HEK293 (cell line): Measurements from ENCODE around the gene PEX5L.

Source experiments
- CTCF ChIA-PET: fragments of 350-600 bp; formaldehyde crosslinking; extraction: SDS; loops from one replicate; lab custom pipeline; 2021; ENCODE audit warnings: antibody characterized with exemption; lab: Yijun Ruan, JAX
- POLR2A ChIA-PET: fragments of 300-600 bp; formaldehyde crosslinking; extraction: SDS; loops from one replicate; lab custom pipeline; 2020; ENCODE audit warnings: antibody characterized with exemption, inconsistent platforms; lab: Yijun Ruan, JAX
- H3K27ac ChIP-seq: fragments of 200-500 bp; sonication (Bioruptor generic); 2 replicates; pipeline ENCODE4 v1.5.1; 2014; ENCODE audit warnings: low read depth, low read length, control low read depth, inconsistent platforms; ENCODE audit errors: extremely low read depth
- H3K36me3 ChIP-seq, 2 experiments: fragments of 200-500 bp in 1 of 2; sonication (Bioruptor generic) in 1 of 2; 1 replicate in 1 of 2; 2 replicates in 1 of 2; pipeline ENCODE4 v1.5.1; 2014 to 2017; ENCODE audit warnings: inconsistent platforms in 2 of 2, low read length in 2 of 2; ENCODE audit not compliant: control insufficient read depth in 2 of 2, insufficient read depth in 1 of 2
- H3K4me1 ChIP-seq: fragments of 200-500 bp; sonication (Bioruptor generic); 2 replicates; pipeline ENCODE4 v1.5.1; 2014; ENCODE audit warnings: mild to moderate bottlenecking, low read length, inconsistent platforms; ENCODE audit not compliant: control insufficient read depth, insufficient read depth
- H3K4me3 ChIP-seq: 2 replicates; pipeline ENCODE4 v1.5.1; 2011; ENCODE audit warnings: low read depth, mild to moderate bottlenecking, control low read depth, low read length, moderate library complexity
- H3K9me3 ChIP-seq: fragments of 200-500 bp; sonication (Bioruptor generic); 2 replicates; pipeline ENCODE4 v1.5.1; 2014; ENCODE audit warnings: low read depth, low read length, inconsistent platforms; ENCODE audit not compliant: control insufficient read depth, insufficient read depth
- HOXA7 ChIP-seq: sonication (generic); formaldehyde crosslinking; IDR thresholded peaks from 2 replicates; pipeline ENCODE4 v1.8.1; 2022; ENCODE audit warnings: missing genetic modification reagents, borderline replicate concordance
- MYNN ChIP-seq: fragments of 450-650 bp; formaldehyde crosslinking; IDR thresholded peaks from 2 replicates; pipeline ENCODE4 v1.5.1; 2016; ENCODE audit warnings: missing biosample characterization, missing genetic modification characterization, borderline replicate concordance
- SALL2 ChIP-seq: fragments of 450-650 bp; formaldehyde crosslinking; IDR thresholded peaks from 2 replicates; pipeline ENCODE4 v1.5.0; 2017; ENCODE audit warnings: missing biosample characterization, mild to moderate bottlenecking, missing genetic modification characterization, borderline replicate concordance
- TRIM28 ChIP-seq: IDR thresholded peaks from 2 replicates; pipeline ENCODE4 v1.6.1; 2011; ENCODE audit warnings: low read length, control low read depth, borderline replicate concordance
- YY1 ChIP-seq: fragments of 450-650 bp; formaldehyde crosslinking; IDR thresholded peaks from 2 replicates; pipeline ENCODE4 v1.5.1; 2018; ENCODE audit warnings: missing biosample characterization, missing genetic modification characterization
- YY2 ChIP-seq: fragments of 450-650 bp; formaldehyde crosslinking; IDR thresholded peaks from 2 replicates; pipeline ENCODE4 v1.5.1; 2016; ENCODE audit warnings: missing biosample characterization, missing genetic modification characterization
- ZBTB11 ChIP-seq: fragments of 450-650 bp; formaldehyde crosslinking; conservative IDR thresholded peaks from 2 replicates; pipeline ENCODE4 v1.5.1; 2016; ENCODE audit warnings: low read depth, missing biosample characterization, missing genetic modification characterization
- ZBTB44 ChIP-seq: fragments of 450-650 bp; IDR thresholded peaks from 2 replicates; pipeline ENCODE4 v1.5.1; 2018; ENCODE audit warnings: missing biosample characterization, mild to moderate bottlenecking, missing genetic modification characterization
- ZNF202 ChIP-seq: fragments of 450-650 bp; formaldehyde crosslinking; IDR thresholded peaks from 2 replicates; pipeline ENCODE4 v1.5.1; 2016; ENCODE audit warnings: missing biosample characterization, missing genetic modification characterization, borderline replicate concordance
- ZNF221 ChIP-seq: fragments of 450-650 bp; formaldehyde crosslinking; IDR thresholded peaks from 2 replicates; pipeline ENCODE4 v1.5.1; 2017; ENCODE audit warnings: missing biosample characterization, missing genetic modification characterization, borderline replicate concordance
- ZNF24 ChIP-seq: fragments of 450-650 bp; formaldehyde crosslinking; IDR thresholded peaks from 2 replicates; pipeline ENCODE4 v1.5.1; 2016; ENCODE audit warnings: missing biosample characterization, missing genetic modification characterization
- ZNF26 ChIP-seq: fragments of 450-650 bp; formaldehyde crosslinking; IDR thresholded peaks from 2 replicates; pipeline ENCODE4 v1.5.1; 2016; ENCODE audit warnings: missing biosample characterization, missing genetic modification characterization
- ZNF335 ChIP-seq: fragments of 450-650 bp; formaldehyde crosslinking; conservative IDR thresholded peaks from 2 replicates; pipeline ENCODE4 v1.5.1; 2016; ENCODE audit warnings: missing biosample characterization, missing genetic modification characterization
- ZNF391 ChIP-seq: fragments of 450-650 bp; formaldehyde crosslinking; IDR thresholded peaks from 2 replicates; pipeline ENCODE4 v1.5.1; 2016; ENCODE audit warnings: low read depth, missing biosample characterization, missing genetic modification characterization, borderline replicate concordance
- ZNF449 ChIP-seq: fragments of 450-650 bp; formaldehyde crosslinking; IDR thresholded peaks from 2 replicates; pipeline ENCODE4 v1.5.1; 2017; ENCODE audit warnings: missing biosample characterization, mild to moderate bottlenecking, missing genetic modification characterization, moderate library complexity
- ZNF473 ChIP-seq: fragments of 450-650 bp; formaldehyde crosslinking; IDR thresholded peaks from 2 replicates; pipeline ENCODE4 v1.5.1; 2017; ENCODE audit warnings: missing biosample characterization, missing genetic modification characterization
- ZNF514 ChIP-seq: fragments of 450-650 bp; formaldehyde crosslinking; IDR thresholded peaks from 2 replicates; pipeline ENCODE4 v1.5.1; 2016; ENCODE audit warnings: missing biosample characterization, missing genetic modification characterization
- ZNF830 ChIP-seq: fragments of 450-650 bp; IDR thresholded peaks from 2 replicates; pipeline ENCODE4 v1.5.0; 2018; ENCODE audit warnings: missing biosample characterization, missing genetic modification characterization, low read depth, mild to moderate bottlenecking, moderate library complexity
- ZNF843 ChIP-seq: fragments of 450-650 bp; formaldehyde crosslinking; IDR thresholded peaks from 2 replicates; pipeline ENCODE4 v1.5.1; 2016; ENCODE audit warnings: missing biosample characterization, missing genetic modification characterization
- ZSCAN18 ChIP-seq: fragments of 450-650 bp; formaldehyde crosslinking; IDR thresholded peaks from 2 replicates; pipeline ENCODE4 v1.5.1; 2016; ENCODE audit warnings: missing biosample characterization, missing genetic modification characterization

The PEX5L gene

GRCh38 chr3:180018543-180018942 is 18.2 kb downstream of the PEX5L start:
- no peak overlapping the region for H3K27ac ChIP-seq
- no peaks in the 10 kb centered on the region for H3K4me1 ChIP-seq
- no peaks in the 10 kb centered on the region for H3K36me3 ChIP-seq
- no peak for TF ChIP-seq ZNF473
- TF ChIP-seq ZNF514 (tag by site-specific recombination): no peak
- no peak for TF ChIP-seq TRIM28
- TF ChIP-seq ZNF391 (tag by site-specific recombination): no peak
- TF ChIP-seq MYNN: no peak
- TF ChIP-seq ZSCAN18 (tag by site-specific recombination): no peak
- no peak for TF ChIP-seq YY2 (tag by site-specific recombination)
- no peak for TF ChIP-seq ZNF24
- TF ChIP-seq ZNF26 (tag by site-specific recombination): no peak
- no peak for TF ChIP-seq ZNF843 (tag by site-specific recombination)
- no peak for TF ChIP-seq ZBTB44 (tag by site-specific recombination)
- TF ChIP-seq ZNF830 (tag by site-specific recombination): no peak
- TF ChIP-seq SALL2: no peak
- TF ChIP-seq ZNF335 (tag by site-specific recombination): no peak
- no peak for TF ChIP-seq ZBTB11 (tag by site-specific recombination)
- TF ChIP-seq ZNF202 (tag by site-specific recombination): no peak
- no peak for TF ChIP-seq HOXA7 (CRISPR knock-in tag)
- no peak for TF ChIP-seq ZNF449 (tag by site-specific recombination)
- TF ChIP-seq YY1 (tag by site-specific recombination): no peak
- TF ChIP-seq ZNF221 (tag by site-specific recombination): no peak
- POLR2A ChIA-PET: no interaction called here
- H3K4me3 ChIP-seq: no peak overlapping the region
- H3K9me3 ChIP-seq: no peaks in the 10 kb centered on the region
- CTCF ChIA-PET: interaction anchor here (0.6 kb wide), 1 partner anchor 614 kb away, joined by 3 read pairs; no protein-coding TSS in a partner anchor
